NCI-H2029 (cell line): ENCODE data around the gene ZFAND4.
"Not testable (repeated sequence)": the region's sequence is repeated elsewhere in the genome, so short reads cannot be mapped to it uniquely, and the experiment has no call there.

Experiments
- DNase-seq: peaks from one replicate; lab custom pipeline; 2025; lab: John Stamatoyannopoulos, UW

The ZFAND4 gene

DNA sequence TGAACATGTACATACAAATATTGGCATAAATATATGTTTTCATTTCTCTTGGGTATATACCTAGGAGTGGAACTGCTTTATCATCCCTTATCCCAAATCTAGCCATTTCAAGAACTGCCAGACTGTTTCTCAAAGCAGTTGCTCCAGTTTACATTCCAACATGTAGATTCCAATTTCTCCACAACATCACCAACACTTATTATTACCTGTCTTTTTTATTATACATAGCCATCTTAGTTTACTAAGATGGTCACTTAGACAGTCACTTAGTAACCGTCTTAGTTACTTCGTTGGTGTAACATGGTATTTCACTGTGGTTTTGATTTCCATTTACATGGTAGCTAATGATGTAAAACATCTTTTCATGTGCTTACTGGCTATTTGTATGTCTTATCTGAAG lies 82.7 kb downstream of the ZFAND4 start:
- DNase-seq: no peak

DNA sequence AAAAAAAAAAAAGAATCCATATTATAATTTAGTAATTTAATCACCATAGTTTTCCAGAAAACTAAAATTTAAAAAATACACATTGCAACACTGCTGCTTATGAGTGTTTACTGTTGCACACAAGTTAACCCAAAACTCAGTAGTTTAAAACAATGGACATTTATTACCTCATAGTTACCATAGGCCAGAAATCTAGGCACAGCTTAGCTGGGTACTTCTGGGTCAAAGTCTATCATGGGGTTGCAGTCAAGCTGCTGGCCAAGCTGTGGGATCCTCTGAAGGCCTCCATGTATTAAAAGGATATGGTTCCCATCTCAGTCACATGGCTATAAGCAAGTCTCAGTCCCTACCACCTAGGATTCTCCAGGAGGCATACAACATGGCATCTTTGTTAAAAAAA lies 83.6 kb downstream of the ZFAND4 start:
- DNase-seq: no peak

- DNase-seq: no peak
Observed at GRCh38 chr10:45586028-45586824, 86.3 kb downstream of the ZFAND4 start.

DNA sequence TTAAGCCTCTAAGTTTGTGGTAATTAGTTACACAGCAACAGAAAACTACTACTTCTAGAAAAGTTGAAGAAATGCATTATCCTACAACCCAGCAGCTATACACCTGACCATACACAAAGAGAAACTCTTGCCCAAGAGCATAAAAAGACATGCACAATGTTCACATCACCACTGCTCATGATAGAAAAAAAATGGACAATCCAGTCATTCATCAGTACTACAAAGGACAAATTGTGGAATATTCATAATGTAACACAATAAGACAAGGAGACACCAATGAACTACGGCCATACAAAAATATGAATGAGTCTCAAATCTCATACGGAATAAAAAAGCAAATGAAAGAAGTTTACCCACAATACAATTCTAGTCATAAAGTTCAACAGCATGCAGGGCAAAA lies 87.4 kb downstream of the ZFAND4 start:
- DNase-seq: no peak

DNA sequence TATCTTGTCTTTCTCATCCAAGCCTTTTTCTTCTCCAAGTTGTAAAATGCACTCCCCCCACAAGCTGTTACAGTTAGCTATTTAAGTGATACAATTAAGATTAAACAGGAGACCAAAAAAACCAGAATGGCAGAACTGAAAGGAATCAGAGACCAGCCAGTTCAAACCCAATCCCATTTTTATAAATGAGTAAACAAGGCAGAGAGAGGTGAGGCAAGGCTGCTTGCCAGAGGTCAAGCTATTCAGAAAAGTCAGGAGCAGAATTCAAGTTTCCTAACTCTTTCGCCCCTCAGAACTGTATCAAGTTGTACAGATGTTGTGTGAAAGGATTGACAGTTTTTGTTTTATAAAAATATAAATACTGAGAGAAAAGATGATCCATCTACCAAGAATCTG lies 90.2 kb downstream of the ZFAND4 start:
- DNase-seq: no peak

DNA sequence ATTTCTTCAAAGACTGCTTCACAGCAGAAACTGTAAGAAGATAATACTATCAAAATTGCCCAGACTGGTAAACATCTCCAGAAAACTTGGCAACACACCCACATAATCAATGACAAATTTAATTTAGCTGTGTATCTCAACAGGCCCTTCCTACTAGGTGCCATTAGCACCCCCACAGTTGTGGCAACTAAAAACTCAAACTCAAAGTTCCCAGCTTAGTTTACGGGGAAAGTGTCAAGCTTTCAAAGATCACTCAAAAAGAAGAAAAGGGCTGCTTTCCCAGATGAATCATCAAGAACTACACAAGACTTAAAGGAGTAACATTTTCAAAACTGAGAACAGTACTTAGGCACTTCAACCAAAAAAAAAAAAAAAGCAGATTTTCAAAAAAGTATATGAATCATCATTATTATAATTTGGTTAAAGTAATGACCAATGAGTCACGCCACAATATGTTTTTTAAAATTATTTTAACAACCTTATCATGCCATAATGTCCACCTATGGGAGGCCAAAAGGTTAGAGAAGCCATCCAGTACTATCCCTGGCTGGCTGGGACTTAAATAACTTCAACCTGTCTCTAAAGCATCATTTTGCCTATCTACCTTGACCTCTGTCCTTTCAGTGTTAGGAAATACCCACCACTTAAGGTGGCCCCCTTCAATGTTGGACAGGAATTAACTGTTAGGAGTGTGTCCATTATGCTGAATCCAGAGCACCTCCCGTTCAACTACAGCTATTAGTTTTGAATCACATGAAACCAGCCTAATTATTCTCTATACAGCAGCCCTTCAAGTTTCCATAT lies 90.8 kb downstream of the ZFAND4 start:
- no peak for DNase-seq

DNA sequence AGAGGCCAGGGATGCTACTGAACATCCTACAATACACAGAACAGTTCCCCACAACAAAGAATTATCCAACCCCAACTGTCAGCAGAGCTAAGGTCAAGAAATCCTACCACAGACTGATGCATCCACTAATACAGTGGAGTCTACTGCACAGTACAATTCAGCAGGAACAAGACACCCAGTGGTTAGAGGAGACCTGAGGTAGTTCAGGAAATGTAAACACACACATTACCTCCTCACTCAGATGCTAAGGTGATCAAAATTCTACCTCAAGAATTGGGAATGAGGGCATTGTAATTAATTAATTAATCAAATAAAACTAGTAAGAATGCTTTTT lies 91.4 kb downstream of the ZFAND4 start:
- no peak for DNase-seq

GRCh38 chr10:45580371-45581215 lies 92.0 kb downstream of the ZFAND4 start:
- no peak for DNase-seq

DNA sequence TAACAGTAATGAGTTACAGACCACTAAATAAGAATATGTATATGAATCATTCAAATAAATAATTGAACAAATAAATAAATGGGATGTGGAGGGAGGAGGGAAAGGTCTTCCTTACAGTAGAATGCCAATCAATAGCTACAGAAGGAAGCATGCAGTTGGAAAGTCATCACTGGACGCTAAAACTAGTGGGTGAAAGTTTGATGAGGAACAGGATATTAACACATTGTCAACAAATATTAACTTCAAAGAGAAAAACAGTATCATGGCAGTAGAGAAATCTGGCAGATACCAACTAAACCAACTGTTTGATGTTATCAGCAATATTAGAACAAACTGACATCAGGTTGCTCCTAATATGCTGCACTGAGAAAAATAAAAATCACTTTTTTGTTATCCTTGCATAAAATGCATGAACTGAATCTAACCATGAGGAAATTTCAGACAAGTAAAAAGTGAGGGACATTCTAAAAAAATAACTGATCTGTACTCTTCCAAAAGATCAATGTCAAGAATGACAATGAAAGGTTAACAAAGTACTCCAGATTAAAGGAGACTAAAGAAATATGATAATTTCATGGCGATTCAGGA lies 94.1 kb downstream of the ZFAND4 start:
- DNase-seq: no peak

GRCh38 chr10:45575966-45576597 lies 96.5 kb downstream of the ZFAND4 start:
- no peak for DNase-seq

- not testable (repeated sequence) for DNase-seq
Observed at GRCh38 chr10:45575032-45575761, 97.4 kb downstream of the ZFAND4 start.

DNA sequence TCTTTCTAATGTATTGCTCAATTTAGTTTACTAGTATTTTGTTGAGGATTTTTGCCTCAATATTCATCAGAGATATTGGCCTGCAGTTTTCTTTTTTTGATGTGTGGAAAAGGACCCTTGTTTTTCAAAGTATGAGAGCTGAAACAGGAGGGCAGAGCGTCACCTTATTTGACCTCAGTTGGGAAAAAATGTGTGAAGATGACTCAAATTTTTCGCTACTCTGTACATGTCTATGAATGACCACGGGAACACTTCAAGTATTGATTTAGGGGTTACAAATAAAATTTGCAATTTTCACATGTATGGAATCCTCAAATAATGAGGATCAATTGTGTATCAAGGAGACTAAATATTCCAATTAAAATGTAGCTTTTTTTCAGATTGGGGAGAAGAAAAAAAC lies 103.1 kb downstream of the ZFAND4 start:
- no peak for DNase-seq

DNA sequence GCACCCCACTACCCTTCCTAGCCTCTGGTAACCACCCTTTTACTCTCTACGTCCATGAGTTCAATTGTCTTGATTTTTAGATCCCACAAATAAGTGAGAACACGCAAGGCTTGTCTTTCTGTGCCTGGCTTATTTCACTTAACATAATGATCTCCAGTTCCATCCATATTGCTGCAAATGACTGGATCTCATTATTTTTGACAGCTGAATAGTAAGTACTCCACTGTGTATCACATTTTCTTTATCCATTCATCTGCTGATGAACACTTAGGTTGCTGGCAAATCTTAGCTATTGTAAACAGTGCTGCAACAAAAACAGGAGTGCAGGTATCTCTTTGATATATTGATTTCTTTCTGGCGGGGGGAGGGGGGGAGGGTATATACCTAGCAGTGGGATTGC lies 106.2 kb downstream of the ZFAND4 start:
- DNase-seq: no peak
